ENCODE results near the gene MOB3A. TPM values are rescaled to one million over a fixed set of nuclear protein-coding genes. Genes with fewer than 3 reads are reported as not detected.
"Not testable (repeated sequence)": the region's sequence is repeated elsewhere in the genome, so short reads cannot be mapped to it uniquely, and the experiment has no call there.

The MOB3A gene
- total and polyA plus RNA-seq, 2 of the 8 experiments (the other 6 are each of a cell fraction or from before 2014, with no cell fraction given): 9.2 to 9.6 TPM

DNA sequence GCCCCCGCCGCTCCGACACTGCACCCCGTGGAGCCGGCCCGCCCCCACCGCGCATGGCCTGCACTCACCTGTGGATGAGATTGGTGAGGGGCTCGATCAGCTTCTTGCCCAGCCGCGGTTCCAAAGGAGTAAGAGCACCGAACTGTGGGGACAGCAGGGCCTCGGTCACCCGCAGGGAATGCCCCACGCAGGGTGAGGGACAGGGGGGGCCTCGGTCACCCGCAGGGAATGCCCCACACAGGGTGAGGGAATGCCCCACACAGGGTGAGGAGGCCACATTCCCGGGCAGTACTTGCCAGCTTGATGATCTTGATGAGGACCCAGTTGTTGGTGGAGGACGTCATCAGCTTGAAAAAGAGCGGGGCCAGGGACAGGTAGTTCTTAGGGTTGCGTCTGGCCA is 32.9 kb upstream of the MOB3A start (continued):
- no peak for TF ChIP-seq TAF7 (optimal IDR thresholded peaks at IDR 0.05; ENCODE audit: borderline replicate concordance, low read depth, low read length)

DNA sequence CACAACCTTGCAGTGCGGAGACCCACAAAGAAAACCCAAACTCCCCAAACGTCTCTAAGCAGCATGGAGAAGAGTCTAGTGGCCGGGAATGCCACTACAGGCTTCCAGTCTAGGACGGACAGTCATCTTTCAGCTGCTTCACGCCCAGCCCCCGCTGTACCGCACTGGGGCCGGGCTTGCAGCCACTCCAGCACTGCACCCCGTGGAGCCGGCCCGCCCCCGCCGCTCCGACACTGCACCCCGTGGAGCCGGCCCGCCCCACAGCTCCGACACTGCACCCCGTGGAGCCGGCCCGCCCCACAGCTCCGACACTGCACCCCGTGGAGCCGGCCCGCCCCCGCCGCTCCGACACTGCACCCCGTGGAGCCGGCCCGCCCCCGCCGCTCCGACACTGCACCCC is 32.1 kb upstream of the MOB3A start:
- not testable (repeated sequence) for H3K18ac ChIP-seq (ENCODE audit: extremely low read depth, low read length); H3K23me2 ChIP-seq (ENCODE audit: low read depth, low read length); H3K4me3 ChIP-seq (ENCODE audit: extremely low read depth in 1 of 4, insufficient read depth in 2 of 4, low read depth in 3 of 4, low read length in 4 of 4); H2BK120ac ChIP-seq (replicated peaks; ENCODE audit: low read depth, low read length); H3K4me1 ChIP-seq (replicated peaks in 1 of 4; ENCODE audit: control insufficient read depth in 3 of 4, insufficient read depth in 4 of 4, low read length in 3 of 4); H2BK5ac ChIP-seq (ENCODE audit: low read depth, low read length); H4K91ac ChIP-seq (replicated peaks; ENCODE audit: insufficient read length, low read length); H3K27me3 ChIP-seq (replicated peaks in 1 of 4; ENCODE audit: control insufficient read depth in 3 of 4, extremely low read depth in 1 of 4, insufficient read depth in 3 of 4, low read length in 3 of 4); FAIRE-seq; H3K9ac ChIP-seq (replicated peaks in 1 of 4; ENCODE audit: extremely low read depth in 1 of 4, low read depth in 3 of 4, low read length in 3 of 4); H4K8ac ChIP-seq (ENCODE audit: extremely low read depth, insufficient read depth, low read length); H4K5ac ChIP-seq (ENCODE audit: insufficient read length, low read depth, low read length); H3K14ac ChIP-seq (ENCODE audit: insufficient read length); H2AK5ac ChIP-seq (ENCODE audit: low read depth, low read length); H2BK20ac ChIP-seq (ENCODE audit: low read length); H2BK12ac ChIP-seq (ENCODE audit: low read depth, low read length); H3K27ac ChIP-seq (ENCODE audit: low read depth, low read length); H3K4ac ChIP-seq (replicated peaks; ENCODE audit: insufficient read length, low read depth, low read length); H2AFZ ChIP-seq (ENCODE audit: low read length); H2BK15ac ChIP-seq (ENCODE audit: low read length); H3K23ac ChIP-seq (ENCODE audit: insufficient read length); H3K4me2 ChIP-seq (ENCODE audit: insufficient read depth in 1 of 2, low read depth in 2 of 2, low read length in 2 of 2); H3K56ac ChIP-seq (replicated peaks; ENCODE audit: insufficient read length, low read depth, low read length); H3K9me3 ChIP-seq (ENCODE audit: insufficient read depth in 2 of 2, low read depth in 1 of 2, low read length in 1 of 2); DNase-seq (ENCODE audit: low read depth in 1 of 2, low spot score in 2 of 2)
- Histone ChIP-seq H4K20me1 (replicated peaks in 1 of 2; ENCODE audit: control insufficient read depth in 1 of 2, insufficient read depth in 2 of 2, low read length in 2 of 2) (peaks cover 19 to 41% of the 10 kb centered on the region in 2 experiments), H3K79me2 (ENCODE audit: control insufficient read depth in 1 of 2, insufficient read depth in 2 of 2, low read length in 2 of 2) (peaks cover 0 to 21% of the 10 kb centered on the region in 2 experiments; a peak in 2 of 4 replicates), H3K79me1 (ENCODE audit: low read depth, low read length) (peaks cover 10% of the 10 kb centered on the region), H3K36me3 (ENCODE audit: control insufficient read depth in 2 of 4, insufficient read depth in 4 of 4, low read length in 3 of 4) (peaks cover 13 to 64% (median 38%) of the 10 kb centered on the region in 4 experiments; a peak in 7 of 8 replicates)
- ChIA-PET CTCF (ENCODE audit: partially characterized antibody) (interaction anchor here (0.6 to 1.2 kb wide), 2 partner anchors 18 to 198 kb away, joined by 3 read pairs; no protein-coding TSS in a partner anchor), POLR2A (ENCODE audit: partially characterized antibody) (interaction anchor here (0.8 to 1.2 kb wide), 4 partner anchors 12 to 77 kb away, joined by 3 to 4 read pairs (median 3); no protein-coding TSS in a partner anchor)
- 84% methylated on average over 17 of the region's 34 CpGs; no CpG with 5 or more reads in 1 of the 2 experiments for WGBS, 2 experiments (ENCODE audit: extremely low coverage in 1 of 2, insufficient coverage in 1 of 2, insufficient read length in 1 of 2, insufficient replicate concordance in 2 of 2, low coverage in 1 of 2, low lambda C conversion rate in 2 of 2, missing lambda C conversion rate in 1 of 2)

All from H1 (cell line).